HCT116 (cell line): ENCODE data around the gene DBNDD2. TPM values are rescaled to one million over a fixed set of nuclear protein-coding genes. Genes with fewer than 3 reads are reported as not detected.

Source experiments
- ATAC-seq: fragments of 200-7000 bp; cut with Tn5 transposase; 2 replicates; pipeline ENCODE4 v1.9.1; 2020; ENCODE audit warnings: mild to moderate bottlenecking, moderate library complexity
- BruUV-seq: library from RNA; stranded (reverse); fragments of 400-500 nt; replicated peaks from 2 replicates; lab custom pipeline; 2021; lab: Mats Ljungman, UMichigan
- CTCF ChIA-PET: fragments of 300-600 bp; sonication (Branson Sonifier 250); formaldehyde crosslinking; loops from one replicate; lab custom pipeline; 2021; ENCODE audit warnings: antibody characterized with exemption; lab: Charles Lee
- POLR2A ChIA-PET: fragments of 300-600, 350-600 bp; sonication (Branson Sonifier 250); formaldehyde crosslinking; loops from one replicate; lab custom pipeline; 2021; ENCODE audit warnings: antibody characterized with exemption; lab: Charles Lee
- RAD21 ChIA-PET, 2 experiments: fragments of 300-600 bp; sonication (Branson Sonifier 250); formaldehyde crosslinking; loops; one replicate each; lab custom pipeline; 2023; ENCODE audit warnings: low total read pairs in 2 of 2; ENCODE audit not compliant: uncharacterized antibody in 2 of 2, unreplicated experiment in 2 of 2, low non-redundant PET in 1 of 2; lab: Charles Lee
- DNase-seq: peaks from one replicate; pipeline ENCODE4 v3.0.0-alpha.2; 2010; ENCODE audit warnings: low read depth, low spot score
- H2AFZ ChIP-seq: fragments of 200-600 bp; shearing (Covaris generic), sonication (generic); 2 replicates; pipeline ENCODE4 v1.6.1; 2017; ENCODE audit warnings: low read depth, mixed run types, mixed read lengths, antibody characterized with exemption, low read length; ENCODE audit not compliant: poor library complexity, severe bottlenecking
- H3K27ac ChIP-seq: 2 replicates; pipeline ENCODE4 v1.5.1; 2012; ENCODE audit warnings: low read depth, low read length
- H3K27me3 ChIP-seq: fragments of 200-600 bp; sonication (generic); 2 replicates; pipeline ENCODE4 v1.6.1; 2016; ENCODE audit warnings: mixed run types, low read length, mixed read lengths; ENCODE audit not compliant: insufficient read depth
- H3K36me3 ChIP-seq, 2 experiments: fragments of 200-500 bp in 1 of 2; fragments of 200-600 bp in 1 of 2; sonication (Bioruptor generic) in 1 of 2; sonication (generic) in 1 of 2; 2 replicates each; pipeline versions ENCODE4 v1.5.1 to v1.6.1; 2014 to 2016; ENCODE audit warnings: low read length in 2 of 2, inconsistent platforms in 1 of 2, mixed read lengths in 1 of 2, mixed run types in 1 of 2; ENCODE audit not compliant: insufficient read depth in 2 of 2, control insufficient read depth in 1 of 2
- H3K4me1 ChIP-seq, 2 experiments: fragments of 200-600 bp in 1 of 2; sonication (generic) in 1 of 2; 2 replicates each; pipeline versions ENCODE4 v1.5.1 to v1.6.1; 2012 to 2017; ENCODE audit warnings: low read length in 2 of 2, inconsistent platforms in 1 of 2, mild to moderate bottlenecking in 1 of 2, mixed read lengths in 1 of 2, mixed run types in 1 of 2, moderate library complexity in 1 of 2; ENCODE audit not compliant: insufficient read depth in 2 of 2, control insufficient read depth in 1 of 2
- H3K4me2 ChIP-seq: fragments of 200-600 bp; sonication (generic); 2 replicates; pipeline ENCODE4 v1.6.1; 2017; ENCODE audit warnings: mixed run types, low read length, mixed read lengths
- H3K4me3 ChIP-seq, 2 experiments: fragments of 200-600 bp in 1 of 2; sonication (generic) in 1 of 2; replicated peaks in 1 of 2; 2 replicates each; pipeline ENCODE4 v1.5.1; 2011 to 2016; ENCODE audit warnings: low read length in 2 of 2, control low read depth in 1 of 2, low read depth in 1 of 2, mild to moderate bottlenecking in 1 of 2, mixed read lengths in 1 of 2, mixed run types in 1 of 2
- H3K79me2 ChIP-seq: fragments of 200-600 bp; sonication (generic); 2 replicates; pipeline ENCODE4 v1.6.1; 2017; ENCODE audit warnings: mild to moderate bottlenecking, mixed run types, low read length, moderate library complexity, mixed read lengths; ENCODE audit not compliant: insufficient read depth
- H3K9ac ChIP-seq: fragments of 200-600 bp; sonication (generic); 2 replicates; pipeline ENCODE4 v1.6.1; 2016; ENCODE audit warnings: low read length, mixed read lengths
- H3K9me2 ChIP-seq: fragments of 200-600 bp; sonication (generic), shearing (Covaris generic); 2 replicates; pipeline ENCODE4 v1.6.1; 2017; ENCODE audit warnings: mixed run types, mild to moderate bottlenecking, moderate library complexity; ENCODE audit not compliant: insufficient read depth
- H3K9me3 ChIP-seq, 2 experiments: fragments of 200-500 bp in 1 of 2; fragments of 200-600 bp in 1 of 2; sonication (Bioruptor generic) in 1 of 2; sonication (generic) in 1 of 2; 2 replicates each; pipeline ENCODE4 v1.6.1; 2014 to 2017; ENCODE audit warnings: low read length in 2 of 2, mixed read lengths in 2 of 2, inconsistent platforms in 1 of 2, low read depth in 1 of 2, mild to moderate bottlenecking in 1 of 2, mixed run types in 1 of 2, moderate library complexity in 1 of 2; ENCODE audit not compliant: control insufficient read depth in 1 of 2, insufficient read depth in 1 of 2
- H4K20me1 ChIP-seq: fragments of 200-600 bp; sonication (generic), shearing (Covaris generic); 2 replicates; pipeline ENCODE4 v1.6.1; 2017; ENCODE audit warnings: mixed run types, mild to moderate bottlenecking, moderate library complexity; ENCODE audit not compliant: insufficient read depth
- ATF3 ChIP-seq: IDR thresholded peaks from 2 replicates; pipeline ENCODE4 v1.6.1; 2012
- CBX3 ChIP-seq: IDR thresholded peaks from 2 replicates; pipeline ENCODE4 v1.6.1; 2012; ENCODE audit warnings: low read depth
- CEBPB ChIP-seq: IDR thresholded peaks from 2 replicates; pipeline ENCODE4 v1.6.1; 2012; ENCODE audit warnings: low read depth
- ELF1 ChIP-seq: IDR thresholded peaks from 2 replicates; pipeline ENCODE4 v1.6.1; 2012; ENCODE audit warnings: low read depth, borderline replicate concordance
- EZH2phosphoT487 ChIP-seq: fragments of 200-600 bp; IDR thresholded peaks from 2 replicates; pipeline ENCODE4 v1.6.1; 2018; ENCODE audit warnings: antibody characterized with exemption, borderline replicate concordance
- MAX ChIP-seq: IDR thresholded peaks from 2 replicates; pipeline ENCODE4 v1.6.1; 2012
- intact Hi-C: fragments of 100-400 bp; cut with micrococcal nuclease; formaldehyde crosslinking; loops from 2 replicates; pipeline ENCODE4 v1.10.0; 2022
- total RNA-seq: library from RNA; stranded (reverse); gene quantifications from one replicate; pipeline ENCODE4 v1.2.1, GENCODE V29; 2021; ENCODE audit not compliant: unreplicated experiment

The DBNDD2 gene
- total RNA-seq, 1 experiment from 2014 or later = 44.2 TPM

DNA sequence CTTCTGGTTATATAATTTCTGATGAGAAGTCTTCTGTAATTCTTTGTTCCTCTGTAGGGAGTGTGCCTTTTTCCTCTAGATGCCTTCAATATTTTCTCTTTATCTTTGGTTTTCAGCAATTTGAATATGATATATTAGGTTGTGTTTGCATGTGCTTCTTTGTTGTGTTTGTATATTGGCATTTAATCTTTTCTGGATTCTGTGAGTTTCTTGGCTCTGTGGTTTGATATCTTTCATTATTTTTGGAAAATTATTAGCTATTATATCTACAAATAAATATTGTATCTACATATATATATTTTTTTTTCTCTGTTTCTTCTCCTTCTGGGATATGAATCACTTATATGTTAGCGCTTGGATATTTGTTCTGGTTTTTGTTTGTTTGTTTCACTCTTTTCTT lies 9.1 kb upstream of the DBNDD2 start:
- POLR2A ChIA-PET = no interaction called here
- RAD21 ChIA-PET = no interaction called here
- CTCF ChIA-PET = interaction anchor here (1.0 kb wide), 1 partner anchor 25 kb away, joined by 3 read pairs; no protein-coding TSS in a partner anchor

GRCh38 chr20:45400346-45401031 lies 7.6 kb upstream of the DBNDD2 start:
- POLR2A ChIA-PET = no interaction called here
- ATAC-seq = no peak
- Histone ChIP-seq H3K27me3 (no peaks in the 10 kb centered on the region), H2AFZ (no peak overlapping the region), H3K36me3 (no peaks in the 10 kb centered on the region), H3K4me1 (peaks cover 3% of the 10 kb centered on the region in 2 experiments; a peak in 3 of 4 replicates), H3K27ac (no peak overlapping the region), H3K79me2 (no peaks in the 10 kb centered on the region), H4K20me1 (no peaks in the 10 kb centered on the region), H3K9me2 (no peaks in the 10 kb centered on the region), H3K4me3 (no peak overlapping the region), H3K4me2 (no peak overlapping the region), H3K9me3 (peaks cover 11 to 16% of the 10 kb centered on the region in 2 experiments; a peak in 2 of 4 replicates), H3K9ac (no peak overlapping the region)
- RAD21 ChIA-PET = no interaction called here
- intact Hi-C loops = no loop called here
- no peak for DNase-seq
- TF ChIP-seq CBX3 (peak; percentile 67; the same call in 1 of the 2 replicates), ELF1 (no peak), ATF3 (no peak)
- CTCF ChIA-PET = no interaction called here
- no TSS peak for BruUV-seq

More for the DNA sequence above, 9.1 kb upstream of the DBNDD2 start:
- no peak for ATAC-seq
- TF ChIP-seq EZH2phosphoT487 (no peak), MAX (no peak), CEBPB (no peak), CBX3 (no peak)
- TF ChIP-seq, all 23 proteins: peak for 0
- no peak for DNase-seq
- peaks cover 11 to 16% of the 10 kb centered on the region in 2 experiments; a peak in 2 of 4 replicates for H3K9me3 ChIP-seq
- no peak overlapping the region for H3K9ac ChIP-seq
- no peaks in the 10 kb centered on the region for H3K4me1 ChIP-seq
- H3K4me2 ChIP-seq = no peak overlapping the region
- H2AFZ ChIP-seq = no peak overlapping the region
- intact Hi-C loops = no loop called here
- no peaks in the 10 kb centered on the region for H3K79me2 ChIP-seq
- H3K36me3 ChIP-seq = no peaks in the 10 kb centered on the region
- BruUV-seq = no TSS peak
- H3K4me3 ChIP-seq = no peak overlapping the region
- H3K9me2 ChIP-seq = no peaks in the 10 kb centered on the region
- no peaks in the 10 kb centered on the region for H3K27me3 ChIP-seq
- H4K20me1 ChIP-seq = no peaks in the 10 kb centered on the region
- H3K27ac ChIP-seq = no peak overlapping the region
